BJ (cell line): ENCODE results near the gene ASMTL. TPM values are rescaled to one million over a fixed set of nuclear protein-coding genes. Genes with fewer than 3 reads are reported as not detected.

Source experiments
- CTCF ChIA-PET: fragments of 350-600 bp; formaldehyde crosslinking; extraction: SDS; loops from one replicate; lab custom pipeline; 2021; ENCODE audit warnings: antibody characterized with exemption, inconsistent platforms; lab: Yijun Ruan, JAX
- POLR2A ChIA-PET: fragments of 300-600 bp; sonication (Branson Sonifier 250); formaldehyde crosslinking; extraction: SDS; loops from one replicate; lab custom pipeline; 2021; ENCODE audit warnings: antibody characterized with exemption; lab: Charles Lee
- DNase-seq: peaks from one replicate; pipeline ENCODE4 v3.0.0-alpha.2; 2011; ENCODE audit warnings: low read depth
- H3K27me3 ChIP-seq: 2 replicates; pipeline ENCODE4 v1.6.0; 2011; ENCODE audit warnings: low read length; ENCODE audit not compliant: control insufficient read depth, insufficient read depth
- H3K36me3 ChIP-seq: 2 replicates; pipeline ENCODE4 v1.5.1; 2011; ENCODE audit warnings: low read length; ENCODE audit not compliant: control insufficient read depth, insufficient read depth
- H3K4me3 ChIP-seq: 2 replicates; pipeline ENCODE4 v1.5.1; 2011; ENCODE audit warnings: low read depth, mild to moderate bottlenecking, control low read depth, low read length
- CTCF ChIP-seq: IDR thresholded peaks from 2 replicates; pipeline ENCODE4 v1.5.1; 2011; ENCODE audit warnings: low read depth, mild to moderate bottlenecking, control low read depth, inconsistent platforms, low read length, moderate library complexity; ENCODE audit not compliant: insufficient read depth
- polyA plus RNA-seq: library from polyadenylated mRNA; depleted of rRNA; stranded (reverse); fragments of >200 nt; gene quantifications from 2 replicates; pipeline ENCODE4 v1.2.3, GENCODE V29; 2011

The ASMTL gene
- polyA plus RNA-seq, 1 experiment, result 33.7 TPM

GRCh38 chrX:1488745-1489144, 36.0 kb upstream of the ASMTL start:
- CTCF ChIA-PET, result no interaction called here
- POLR2A ChIA-PET, result no interaction called here
- DNase-seq, result no peak
- H3K36me3 ChIP-seq, result no peaks in the 10 kb centered on the region
- no peak overlapping the region for H3K4me3 ChIP-seq
- no peak for TF ChIP-seq CTCF
- H3K27me3 ChIP-seq, result no peaks in the 10 kb centered on the region

DNA sequence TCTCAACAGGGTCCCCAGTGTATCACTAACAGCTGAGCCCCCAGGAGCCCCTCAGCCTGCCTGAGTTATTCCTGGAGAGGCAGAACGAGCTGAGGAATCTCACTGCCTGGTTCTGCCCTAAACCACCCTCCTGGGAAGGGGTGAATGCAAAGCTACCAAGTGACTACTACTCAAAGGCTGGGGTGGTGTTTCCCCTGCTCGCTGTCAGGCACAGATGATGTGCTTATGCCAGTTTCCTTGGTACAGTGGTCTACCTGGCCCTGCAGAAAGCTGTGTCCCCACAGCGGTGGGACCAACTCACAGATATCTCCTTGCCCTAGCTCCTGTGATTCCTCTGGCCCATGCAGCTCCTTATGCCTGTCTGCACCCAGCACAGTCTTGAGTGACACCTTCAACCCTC, 35.4 kb upstream of the ASMTL start:
- Histone ChIP-seq H3K4me3 (no peak overlapping the region), H3K27me3 (no peaks in the 10 kb centered on the region), H3K36me3 (no peaks in the 10 kb centered on the region)
- ChIA-PET POLR2A (no interaction called here), CTCF (no interaction called here)
- TF ChIP-seq CTCF, result no peak
- no peak for DNase-seq

DNA sequence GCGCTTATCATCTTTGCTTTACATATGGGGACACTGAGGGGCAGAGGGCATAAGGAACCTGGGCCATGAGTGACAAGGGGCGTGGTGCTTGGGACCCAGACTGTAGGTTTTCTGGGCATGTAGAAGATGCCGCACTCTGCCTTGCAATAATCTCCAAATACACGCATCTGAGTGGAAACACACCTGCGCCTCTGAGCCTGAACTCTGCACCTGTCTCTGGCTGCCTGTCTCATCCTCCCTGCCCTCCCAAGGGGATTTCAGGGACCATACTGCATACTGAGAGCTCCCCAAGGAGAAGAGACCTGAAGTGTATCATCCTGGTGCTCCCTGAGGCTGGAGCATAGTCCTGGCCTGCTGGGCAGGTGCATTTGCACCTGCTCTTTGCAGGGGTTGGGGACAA, 34.7 kb upstream of the ASMTL start:
- Histone ChIP-seq H3K4me3 (no peak overlapping the region), H3K27me3 (no peaks in the 10 kb centered on the region), H3K36me3 (no peaks in the 10 kb centered on the region)
- DNase-seq, result no peak
- ChIA-PET CTCF (no interaction called here), POLR2A (no interaction called here)
- no peak for TF ChIP-seq CTCF

- DNase-seq, result no peak
- ChIA-PET POLR2A (no interaction called here), CTCF (no interaction called here)
- TF ChIP-seq CTCF, result no peak
- H3K27me3 ChIP-seq, result no peaks in the 10 kb centered on the region
- no peaks in the 10 kb centered on the region for H3K36me3 ChIP-seq
- no peak overlapping the region for H3K4me3 ChIP-seq
Measured at GRCh38 chrX:1486749-1487361, 34.1 kb upstream of the ASMTL start.

- no peak for DNase-seq
- no peaks in the 10 kb centered on the region for H3K36me3 ChIP-seq
- H3K4me3 ChIP-seq, result no peak overlapping the region
- CTCF ChIA-PET, result no interaction called here
- H3K27me3 ChIP-seq, result no peaks in the 10 kb centered on the region
- POLR2A ChIA-PET, result no interaction called here
- no peak for TF ChIP-seq CTCF
Measured at GRCh38 chrX:1486177-1486576, 33.5 kb upstream of the ASMTL start.
